AML-193 (cell line): Measurements from ENCODE around the gene GPR6.

ENCODE experiments used
- DNase-seq, 2 experiments: peaks; one replicate each; lab custom pipeline; 2025; lab: John Stamatoyannopoulos, UW

Gene GPR6

DNA sequence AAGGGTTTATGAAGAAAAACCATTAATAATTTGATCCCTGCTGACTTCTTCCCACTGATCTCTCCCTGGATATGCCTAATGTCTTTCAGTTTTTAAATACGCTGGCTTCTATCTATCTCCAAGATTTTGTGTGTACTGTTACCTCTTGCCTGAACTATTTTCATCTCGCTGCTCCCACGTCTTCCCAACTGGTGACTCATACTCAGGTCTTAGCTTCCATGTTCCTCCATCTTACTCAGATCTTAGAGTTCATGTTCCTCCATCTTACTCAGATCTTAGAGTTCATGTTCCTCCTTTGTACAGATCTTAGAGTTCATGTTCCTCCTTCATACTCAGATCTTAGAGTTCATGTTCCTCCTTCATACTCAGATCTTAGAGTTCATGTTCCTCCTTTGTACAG, 21.6 kb downstream of the GPR6 start:
- DNase-seq, result no peak

DNA sequence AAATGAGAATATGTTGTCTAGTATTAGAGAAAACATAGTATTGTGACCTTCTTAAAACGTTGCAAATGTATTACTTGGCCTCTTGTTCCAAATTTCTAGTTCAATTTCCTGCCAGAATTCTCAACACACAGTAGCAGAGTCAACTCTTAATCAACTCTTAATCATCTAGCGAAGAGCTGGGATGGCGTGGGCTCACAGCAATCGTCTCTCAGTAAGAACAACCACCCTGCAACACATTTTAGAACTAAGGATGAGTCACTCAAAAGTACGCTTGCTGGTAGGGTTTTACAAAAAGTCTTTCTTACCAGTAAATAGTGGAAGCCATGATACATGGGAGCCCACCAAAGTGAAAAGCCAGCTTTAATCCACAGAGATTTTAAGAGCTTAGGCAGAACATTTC, 24.6 kb downstream of the GPR6 start:
- no peak for DNase-seq

- DNase-seq, result no peak
These were observed 35.3 kb downstream of the GPR6 start for GRCh38 chr6:110013386-110013785.

DNA sequence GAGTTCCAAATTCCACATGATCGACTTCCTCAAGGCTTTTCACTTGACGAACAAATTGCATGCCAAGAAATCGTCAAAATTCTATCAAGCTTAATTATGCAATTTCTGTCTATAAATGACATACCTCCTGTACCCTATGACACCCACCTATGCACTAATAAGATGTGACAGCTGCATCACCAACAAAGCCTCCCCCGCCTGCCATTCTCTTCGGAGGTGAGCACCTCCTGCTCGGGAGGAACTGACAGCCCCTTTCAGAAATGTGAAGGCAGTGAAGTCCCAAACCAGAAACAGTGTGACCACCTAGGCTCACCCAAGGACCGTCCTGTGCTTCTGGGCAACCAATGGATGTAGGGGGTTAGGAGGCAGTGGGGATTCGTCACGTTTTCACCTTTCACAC, 37.1 kb downstream of the GPR6 start:
- no peak for DNase-seq

- DNase-seq, result no peak
These were observed 39.2 kb downstream of the GPR6 start for GRCh38 chr6:110017306-110017705.

DNA sequence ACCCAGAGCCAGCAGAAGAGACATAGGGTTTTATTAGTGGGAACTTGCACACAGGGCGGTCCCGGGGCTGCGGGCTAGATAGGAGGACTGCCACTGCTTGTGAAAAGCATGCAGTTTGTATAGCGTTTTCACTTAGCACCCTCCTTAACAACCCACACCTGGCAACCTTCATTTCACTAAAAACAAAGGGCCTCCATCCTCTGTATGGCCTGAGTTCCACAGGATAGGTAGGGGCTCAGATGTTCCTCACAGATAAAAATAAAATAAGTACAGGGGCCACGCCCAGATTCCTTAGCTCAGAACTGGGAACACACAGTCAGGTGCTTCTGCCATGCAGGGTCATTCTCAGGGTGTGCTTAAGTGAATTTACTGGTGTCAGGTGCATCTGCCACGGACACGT, 39.8 kb downstream of the GPR6 start:
- no peak for DNase-seq

DNA sequence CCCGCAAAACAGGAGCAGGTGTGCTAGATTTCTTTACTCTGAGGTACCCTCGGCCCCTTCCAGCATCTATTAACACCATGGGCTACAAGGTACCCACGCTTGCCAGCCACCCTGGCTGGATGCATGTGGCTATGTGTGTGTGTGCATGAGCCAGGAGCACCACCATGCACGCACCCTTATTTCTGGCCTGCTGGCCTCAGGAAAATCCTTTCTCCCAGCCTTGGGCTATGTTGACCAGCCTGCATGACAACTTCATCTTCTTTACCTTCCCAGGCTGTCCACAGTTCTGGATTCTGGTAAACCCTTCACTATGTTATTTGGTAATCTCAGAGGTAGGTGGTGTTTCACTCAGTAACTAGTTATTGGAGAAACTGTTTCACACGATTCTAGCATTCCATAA, 40.4 kb downstream of the GPR6 start:
- no peak for DNase-seq

DNA sequence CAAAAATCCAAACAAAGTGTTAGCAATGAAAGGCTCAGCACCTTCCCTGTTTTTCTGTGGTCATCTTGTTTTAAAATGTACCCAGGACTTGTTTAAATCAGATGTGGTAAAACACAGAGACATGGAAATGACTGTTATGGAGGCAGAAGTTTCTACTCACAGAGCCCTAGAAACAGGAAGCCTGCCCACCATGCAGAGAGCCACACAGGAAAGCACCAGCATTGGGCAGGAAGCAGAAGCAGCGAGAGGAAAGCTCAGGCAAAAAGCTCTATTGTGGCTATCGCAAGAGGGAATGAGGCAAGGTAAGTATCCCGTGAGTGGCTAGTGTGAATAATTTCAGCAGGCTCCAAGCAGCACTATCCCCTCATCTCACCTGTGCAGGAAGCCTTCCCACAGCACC, 42.8 kb downstream of the GPR6 start:
- DNase-seq, result peak; percentile 77 to 83

DNA sequence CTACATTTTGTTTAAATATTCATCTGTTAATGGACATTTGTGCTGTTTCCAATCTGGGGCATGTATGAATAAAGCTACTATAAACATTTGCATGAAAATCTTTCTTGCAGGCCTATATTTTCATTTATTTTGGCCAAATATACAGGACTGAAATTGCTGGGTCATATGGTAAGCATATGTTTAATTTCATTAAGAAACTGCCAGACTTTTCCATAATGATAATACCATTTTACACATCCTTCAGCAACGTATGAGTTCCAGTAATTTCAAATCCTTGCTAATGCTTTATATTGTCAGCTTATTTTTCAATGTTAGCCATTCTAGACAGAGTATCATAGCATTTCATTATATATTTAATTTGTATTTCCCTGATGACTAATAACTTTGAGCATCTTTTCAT, 51.0 kb downstream of the GPR6 start:
- DNase-seq, result no peak
